Measurements from ENCODE around the gene AHI1.
A peak's percentile ranks its signal among the peaks of the same experiment; 100 is the strongest.

AHI1 gene

DNA sequence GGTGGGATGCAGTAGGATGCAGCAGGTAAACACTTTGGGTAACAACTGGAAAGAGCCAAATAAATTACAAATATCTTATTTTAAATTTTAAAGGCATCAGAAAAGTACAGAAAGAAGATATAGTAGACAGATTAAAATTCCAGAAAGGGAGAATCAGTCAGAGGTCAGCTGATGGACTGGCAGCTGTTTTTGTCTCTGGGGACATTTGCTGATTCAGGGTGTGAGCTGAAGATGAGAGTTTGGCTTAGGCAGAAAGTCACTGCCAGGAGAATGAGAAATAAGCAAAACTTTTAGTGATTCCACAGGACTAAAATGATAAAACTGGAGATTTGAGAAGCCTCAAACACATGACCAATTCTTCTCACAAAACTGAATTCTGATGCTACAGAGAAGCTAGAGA lies 39.5 kb downstream of the AHI1 start:
- TF ChIP-seq, protein P1, sequence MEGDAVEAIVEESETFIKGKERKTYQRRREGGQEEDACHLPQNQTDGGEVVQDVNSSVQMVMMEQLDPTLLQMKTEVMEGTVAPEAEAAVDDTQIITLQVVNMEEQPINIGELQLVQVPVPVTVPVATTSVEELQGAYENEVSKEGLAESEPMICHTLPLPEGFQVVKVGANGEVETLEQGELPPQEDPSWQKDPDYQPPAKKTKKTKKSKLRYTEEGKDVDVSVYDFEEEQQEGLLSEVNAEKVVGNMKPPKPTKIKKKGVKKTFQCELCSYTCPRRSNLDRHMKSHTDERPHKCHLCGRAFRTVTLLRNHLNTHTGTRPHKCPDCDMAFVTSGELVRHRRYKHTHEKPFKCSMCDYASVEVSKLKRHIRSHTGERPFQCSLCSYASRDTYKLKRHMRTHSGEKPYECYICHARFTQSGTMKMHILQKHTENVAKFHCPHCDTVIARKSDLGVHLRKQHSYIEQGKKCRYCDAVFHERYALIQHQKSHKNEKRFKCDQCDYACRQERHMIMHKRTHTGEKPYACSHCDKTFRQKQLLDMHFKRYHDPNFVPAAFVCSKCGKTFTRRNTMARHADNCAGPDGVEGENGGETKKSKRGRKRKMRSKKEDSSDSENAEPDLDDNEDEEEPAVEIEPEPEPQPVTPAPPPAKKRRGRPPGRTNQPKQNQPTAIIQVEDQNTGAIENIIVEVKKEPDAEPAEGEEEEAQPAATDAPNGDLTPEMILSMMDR (IDR thresholded peaks at IDR 0.05; ENCODE audit: insufficient read depth, missing control alignments) = no peak
- FAIRE-seq (no peak), DNase-seq (ENCODE audit: insufficient read length, low spot score) (no peak)

DNA sequence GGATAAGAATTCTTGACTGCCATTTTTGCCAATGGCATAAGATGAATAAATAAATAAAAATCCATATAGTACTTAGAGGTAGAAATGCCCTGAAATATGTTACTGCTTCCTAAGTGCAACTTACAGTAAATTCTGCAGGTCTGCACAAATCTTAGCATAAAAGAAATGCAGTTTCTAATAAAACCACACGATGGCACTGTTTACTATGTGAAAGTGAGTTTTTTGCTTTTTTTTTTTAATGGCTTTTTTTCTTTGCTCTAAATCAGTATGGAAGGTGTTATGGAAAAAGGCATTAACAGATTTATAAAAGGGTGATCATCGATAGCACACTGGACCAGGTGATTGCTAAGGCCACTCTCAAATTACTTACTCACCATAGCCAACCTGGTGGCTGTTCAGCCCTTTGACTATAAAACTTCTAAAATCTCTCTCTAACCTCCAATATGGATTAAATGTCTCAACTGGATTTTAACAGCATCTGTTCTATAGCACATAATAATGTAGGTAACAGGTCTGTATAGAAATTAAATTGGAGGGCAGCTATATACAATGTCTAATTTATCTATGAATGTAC lies 45.8 kb downstream of the AHI1 start:
- FAIRE-seq (peak; percentile 51), DNase-seq (ENCODE audit: insufficient read length, low spot score) (no peak)
- TF ChIP-seq, protein P1 (IDR thresholded peaks at IDR 0.05; ENCODE audit: insufficient read depth, missing control alignments) = peak; percentile 64

DNA sequence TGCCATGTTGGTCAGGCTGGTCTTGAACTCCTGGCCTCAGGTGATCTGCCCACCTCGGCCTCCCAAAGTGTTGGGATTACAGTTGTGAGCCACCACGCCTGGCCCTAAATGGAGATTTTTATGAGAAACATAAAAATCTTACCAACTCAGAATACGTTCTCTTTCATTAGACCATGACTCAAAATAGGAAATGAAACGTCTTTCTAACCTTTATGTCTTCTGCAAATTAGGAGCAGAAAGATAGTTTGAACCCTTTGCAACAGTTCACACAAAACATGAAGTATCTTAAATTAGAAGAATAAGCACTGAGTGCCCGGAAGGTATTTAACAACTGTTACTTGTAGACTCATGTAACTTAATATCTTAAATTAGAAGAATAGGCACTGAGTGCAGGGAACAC lies 48.3 kb downstream of the AHI1 start:
- DNase-seq (ENCODE audit: insufficient read length, low spot score) (no peak), FAIRE-seq (no peak)
- TF ChIP-seq, protein P1 (IDR thresholded peaks at IDR 0.05; ENCODE audit: insufficient read depth, missing control alignments) = no peak

- TF ChIP-seq, protein P1 (IDR thresholded peaks at IDR 0.05; ENCODE audit: insufficient read depth, missing control alignments) = no peak
- FAIRE-seq (no peak), DNase-seq (ENCODE audit: insufficient read length, low spot score) (no peak)
These were observed 57.3 kb downstream of the AHI1 start for GRCh38 chr6:135440087-135440792.

DNA sequence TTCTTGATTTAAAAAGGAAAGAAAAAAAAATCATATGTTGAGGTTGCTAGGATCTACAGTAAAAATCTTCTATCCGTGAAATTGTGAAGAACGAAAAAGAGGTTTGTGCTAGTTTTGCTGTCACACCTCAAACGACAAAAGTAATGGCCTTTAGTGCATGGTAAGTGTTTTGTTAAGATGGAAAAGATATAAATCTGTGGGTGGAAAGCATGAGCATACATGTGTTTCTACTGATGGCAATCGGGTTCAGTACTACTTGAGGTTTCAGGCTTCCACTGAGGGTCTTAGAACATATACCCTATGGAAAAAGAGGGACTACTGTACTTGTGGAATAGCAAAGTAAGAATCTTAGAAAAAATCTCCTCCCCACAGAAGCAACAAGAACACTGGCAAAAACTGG lies 58.0 kb downstream of the AHI1 start:
- no peak for FAIRE-seq
- TF ChIP-seq, protein P1 (IDR thresholded peaks at IDR 0.05; ENCODE audit: insufficient read depth, missing control alignments) = no peak
- no peak for DNase-seq (ENCODE audit: insufficient read length, low spot score)

DNA sequence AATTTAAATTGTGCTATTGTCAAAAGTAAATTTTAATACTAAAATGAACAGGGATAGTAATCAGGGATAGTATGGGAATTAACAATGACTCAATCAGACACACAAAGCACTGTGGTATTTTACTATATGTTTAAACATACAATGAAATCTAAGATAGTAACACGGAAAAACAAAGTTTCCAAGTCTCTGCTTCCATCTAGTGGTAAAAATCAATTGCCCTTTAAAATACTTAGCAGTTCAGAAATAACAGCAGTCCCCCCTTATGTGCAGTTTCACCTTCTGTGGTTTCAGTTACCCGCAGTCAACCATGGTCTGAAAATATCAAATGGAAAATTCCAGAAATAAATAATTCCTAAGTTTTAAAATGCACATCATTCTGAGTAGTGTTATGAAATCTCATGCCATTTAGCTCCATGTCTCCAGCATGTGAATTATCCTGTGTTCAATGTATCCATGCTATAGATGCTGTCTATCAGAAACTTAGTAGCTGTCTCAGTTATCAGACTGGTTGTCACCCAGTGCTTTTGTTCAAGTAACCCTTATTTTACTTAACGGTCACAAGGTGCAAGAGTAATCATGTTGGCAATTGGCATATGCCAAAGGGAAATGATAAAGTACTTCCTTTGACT lies 58.5 kb downstream of the AHI1 start:
- TF ChIP-seq, protein P1 (IDR thresholded peaks at IDR 0.05; ENCODE audit: insufficient read depth, missing control alignments) = peak; percentile 38
- peak; percentile 67 for FAIRE-seq
- no peak for DNase-seq (ENCODE audit: insufficient read length, low spot score)

DNA sequence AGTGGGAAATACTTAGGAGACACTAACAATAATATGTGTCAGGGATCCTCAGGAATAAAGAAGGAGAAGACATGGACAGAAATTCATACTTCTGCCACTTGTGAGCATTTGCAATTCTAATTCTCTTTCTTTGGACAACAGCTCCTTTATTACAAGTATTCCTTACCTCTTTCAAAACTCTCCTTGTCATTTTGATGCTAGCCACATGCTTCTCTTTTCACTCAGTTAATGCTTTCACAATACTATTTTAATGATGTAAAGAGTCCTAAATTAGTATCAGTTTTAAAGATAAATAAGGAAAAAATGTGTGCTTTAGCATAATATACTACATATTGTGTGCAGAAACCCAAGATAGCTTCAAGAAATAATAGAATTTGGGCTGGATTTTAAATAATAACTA lies 62.5 kb downstream of the AHI1 start:
- FAIRE-seq = no peak
- TF ChIP-seq, protein P1 (IDR thresholded peaks at IDR 0.05; ENCODE audit: insufficient read depth, missing control alignments) = no peak
- no peak for DNase-seq (ENCODE audit: insufficient read length, low spot score)

Measured in D721Med (cell line).